Right renal pelvis (tissue), 4 donors: Measurements from ENCODE around the gene MAST4. TPM values are rescaled to one million over a fixed set of nuclear protein-coding genes. Genes with fewer than 3 reads are reported as not detected.

ENCODE experiments used
- DNase-seq, 4 donors: peaks; one replicate each; pipeline ENCODE4 v3.0.0-alpha.2; 2013; ENCODE audit warnings: low read depth in 4 of 4, low spot score in 3 of 4, missing footprints in 1 of 4
- polyA plus RNA-seq, 4 donors: library from polyadenylated mRNA; unstranded; fragments of 120-200 nt; gene quantifications; one replicate each; pipeline ENCODE4 v1.2.1, GENCODE V29; 2013; ENCODE audit not compliant: insufficient read length in 4 of 4

MAST4 gene
- polyA plus RNA-seq, 4 donors = 14.1 to 18.1 (median 15.0) TPM

DNA sequence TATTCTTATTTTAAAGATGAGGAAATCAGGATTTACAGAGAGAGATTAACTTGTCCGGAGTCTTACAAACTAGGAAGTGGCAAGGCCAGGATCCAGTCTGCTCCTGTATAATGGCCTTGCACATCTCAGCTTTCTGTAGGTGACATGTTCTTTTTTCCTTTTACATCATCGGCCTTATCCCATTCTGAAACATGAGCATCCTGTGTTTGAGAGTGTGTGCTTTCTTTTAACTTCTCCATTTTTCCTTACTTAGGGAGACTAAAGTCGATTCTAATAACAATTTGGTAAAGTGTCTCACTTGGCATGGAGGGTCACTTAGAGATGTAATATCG lies 385.8 kb downstream of the MAST4 start:
- no peak for DNase-seq

DNA sequence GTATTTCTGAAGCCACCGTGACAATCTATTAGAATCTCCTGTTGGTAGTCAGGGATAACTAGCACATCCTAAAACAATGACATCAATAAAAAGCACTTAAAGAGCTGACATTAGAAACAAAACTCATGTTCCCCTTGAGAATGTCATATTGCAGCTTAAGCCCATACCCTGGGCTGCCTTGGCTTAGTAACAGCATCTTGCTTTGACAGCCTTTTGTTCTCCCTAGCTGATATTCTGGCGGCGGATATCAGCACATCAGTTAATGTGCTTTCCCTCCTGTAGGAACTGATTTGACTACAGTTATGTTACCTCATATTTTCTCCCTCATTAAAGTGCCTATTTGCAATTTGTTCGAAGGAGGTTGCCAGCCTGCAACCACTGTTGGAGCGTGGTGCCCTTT lies 386.3 kb downstream of the MAST4 start:
- DNase-seq = no peak

DNA sequence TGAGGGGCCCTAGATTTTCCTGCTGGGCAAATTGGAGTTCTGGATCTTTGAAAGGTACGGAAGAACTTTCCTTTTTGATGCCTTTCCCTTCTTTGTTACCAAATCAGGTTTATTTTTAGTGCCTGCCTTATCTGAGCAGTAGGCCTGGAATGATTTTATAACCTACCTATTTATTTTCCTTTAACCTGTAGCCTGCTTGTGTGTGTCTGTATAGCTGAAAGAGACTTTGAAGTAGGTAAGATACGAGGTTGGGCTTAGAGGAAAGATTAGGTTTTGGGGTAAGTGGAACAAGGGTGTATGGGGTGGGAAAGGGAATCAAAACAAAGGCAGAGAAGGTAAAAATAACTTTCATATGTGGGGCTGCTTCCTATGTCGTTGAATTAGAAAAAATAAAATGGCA lies 389.2 kb downstream of the MAST4 start:
- DNase-seq = no peak

DNA sequence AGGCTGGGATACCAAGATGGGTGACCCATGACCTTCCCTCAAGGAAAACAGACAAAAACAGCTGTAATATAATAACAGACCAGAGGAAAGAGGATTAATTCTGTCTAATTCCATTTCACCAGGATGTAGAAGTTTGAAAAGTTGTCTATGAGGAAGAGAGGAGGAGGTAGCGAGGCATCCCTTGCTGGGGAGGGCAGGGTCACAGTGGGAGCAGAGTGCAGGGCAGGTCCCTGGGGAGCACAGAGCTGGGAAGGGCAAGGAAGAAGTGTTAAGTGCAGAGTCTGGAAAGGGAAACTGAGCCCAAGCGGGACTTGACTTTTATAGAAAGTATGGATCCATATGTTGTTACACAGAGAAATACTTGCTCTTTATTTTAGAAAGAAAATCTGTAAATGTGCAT lies 389.8 kb downstream of the MAST4 start:
- DNase-seq = no peak

DNA sequence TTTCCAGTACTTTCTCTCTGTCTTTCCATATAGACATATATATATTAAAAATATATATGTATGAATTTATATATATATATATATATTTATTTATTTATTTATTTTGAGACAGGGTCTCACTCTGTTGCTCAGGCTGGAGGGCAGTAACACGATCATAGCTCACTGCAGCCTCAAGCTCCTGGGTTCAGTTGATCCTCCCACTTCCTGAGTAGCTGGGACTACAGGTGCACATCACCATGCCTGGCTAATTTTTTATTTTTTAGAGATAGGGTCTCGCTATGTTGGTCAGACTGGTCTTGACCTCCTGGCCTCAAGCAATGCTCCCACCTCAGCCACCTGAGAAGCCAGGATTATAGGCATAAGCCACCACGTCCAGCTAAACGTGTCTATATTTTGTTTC lies 390.3 kb downstream of the MAST4 start:
- DNase-seq = no peak

DNA sequence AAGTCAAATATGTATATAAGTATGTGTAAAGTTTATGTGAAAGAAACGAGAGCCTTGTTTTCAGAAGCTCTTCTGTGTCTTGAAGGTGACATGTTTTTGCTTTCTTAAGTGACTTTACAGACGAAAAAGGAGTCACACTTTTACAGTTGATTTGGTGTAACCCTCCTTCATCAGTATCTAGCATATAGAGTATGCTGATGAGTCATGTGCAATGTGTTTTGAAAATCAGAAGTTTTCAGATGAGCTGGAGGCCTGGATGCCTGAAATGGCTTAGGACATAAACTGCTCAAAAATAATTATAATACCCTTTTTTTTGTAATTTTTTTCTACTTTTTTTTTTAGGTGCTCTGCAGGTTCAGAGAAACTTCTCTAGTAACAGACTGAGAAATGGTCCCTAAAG lies 390.9 kb downstream of the MAST4 start:
- no peak for DNase-seq

DNA sequence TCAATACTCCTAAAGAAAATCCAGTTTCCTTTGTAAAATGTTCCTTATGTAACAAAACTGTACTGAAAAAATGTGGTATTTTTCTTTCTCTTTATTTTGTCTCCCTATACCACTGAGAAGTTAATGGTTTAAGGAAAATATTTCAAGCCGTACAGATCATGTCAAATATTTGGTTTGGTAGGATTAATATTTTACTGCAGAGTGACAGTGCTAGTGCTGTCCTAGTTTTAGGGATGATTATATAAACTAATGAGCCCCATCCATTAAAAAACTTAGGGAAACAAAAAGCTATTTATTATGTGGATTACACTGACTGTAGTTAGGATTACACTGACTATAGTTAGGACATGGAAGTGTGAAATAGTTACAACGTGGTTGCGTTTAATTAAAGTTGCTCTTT lies 391.3 kb downstream of the MAST4 start:
- DNase-seq = no peak

DNA sequence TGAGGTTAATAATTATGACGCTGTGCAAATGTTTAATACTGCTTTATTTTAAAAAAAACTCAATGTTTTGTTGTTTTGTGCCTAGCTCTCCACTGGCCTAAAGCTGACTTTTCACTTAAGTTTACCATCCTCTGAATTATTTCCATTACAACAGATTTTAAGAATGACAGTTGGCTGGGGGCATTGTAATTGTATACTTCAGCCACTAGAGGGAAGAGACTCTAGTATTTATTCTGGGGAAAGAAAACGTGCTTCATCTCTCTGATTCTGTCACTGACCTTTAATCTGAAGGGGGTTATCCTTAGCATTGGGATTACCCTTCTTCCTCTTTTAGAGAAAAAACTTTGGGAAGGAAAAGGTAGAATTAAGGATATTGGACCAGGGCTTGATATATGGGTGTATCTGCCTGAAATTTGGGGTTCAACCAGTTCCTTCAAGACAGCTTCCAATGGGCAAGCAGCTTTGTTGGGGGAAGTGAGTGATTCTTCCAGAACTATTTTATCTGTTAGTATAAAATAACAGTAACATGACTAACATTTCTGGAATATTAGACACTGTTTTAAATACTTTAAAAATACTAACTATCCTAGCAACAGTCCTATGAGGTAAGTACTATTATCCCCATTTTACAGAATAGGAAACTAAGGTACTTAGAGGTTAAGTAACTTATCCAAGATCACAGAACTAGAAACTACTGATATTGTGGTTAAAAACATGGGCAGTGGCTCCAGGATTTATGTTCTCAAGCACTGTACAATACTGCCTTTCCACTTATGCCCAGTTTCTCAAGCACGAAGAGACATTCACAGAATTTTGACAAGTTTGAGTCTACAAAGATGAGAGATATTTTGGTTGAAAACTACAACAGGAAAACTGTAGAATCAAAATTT lies 392.0 kb downstream of the MAST4 start:
- DNase-seq = no peak

DNA sequence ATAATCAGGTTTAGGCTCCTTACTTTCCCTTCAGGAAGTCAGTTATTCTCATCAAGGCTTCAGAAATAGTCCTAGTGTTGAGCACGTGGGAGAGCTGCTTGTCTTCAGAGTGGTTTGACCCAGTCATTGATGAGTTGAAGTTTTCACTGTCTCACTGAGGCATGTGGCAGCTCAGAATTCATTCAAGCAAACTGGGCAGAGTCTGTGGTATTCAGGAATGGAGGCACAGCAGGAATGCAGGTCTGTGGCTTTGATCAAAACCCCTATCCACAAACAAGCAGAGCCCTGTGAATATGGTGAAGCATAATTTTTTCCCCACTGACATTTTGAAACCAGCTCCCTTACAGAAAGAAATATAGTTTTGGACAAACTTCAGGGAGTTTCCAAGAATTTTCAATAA lies 393.1 kb downstream of the MAST4 start:
- DNase-seq = no peak

DNA sequence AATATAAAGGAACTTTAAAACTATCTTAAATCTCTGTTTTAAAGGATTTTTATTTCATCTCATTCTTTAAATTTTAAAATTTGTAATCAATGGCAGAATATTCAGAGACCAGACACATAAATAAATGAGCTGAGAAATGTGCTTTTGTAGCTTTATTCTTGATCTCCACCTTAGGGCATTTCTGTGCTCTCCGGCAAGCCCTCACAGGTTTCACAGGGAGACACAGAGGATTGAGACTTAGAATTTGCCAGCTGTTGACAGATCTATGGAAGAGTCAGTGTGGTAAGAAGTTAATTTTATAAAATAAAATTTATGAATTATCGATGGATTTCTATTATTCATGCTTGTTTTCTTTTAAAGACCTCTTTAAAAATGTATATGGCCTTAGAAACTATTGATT lies 393.6 kb downstream of the MAST4 start:
- no peak for DNase-seq

DNA sequence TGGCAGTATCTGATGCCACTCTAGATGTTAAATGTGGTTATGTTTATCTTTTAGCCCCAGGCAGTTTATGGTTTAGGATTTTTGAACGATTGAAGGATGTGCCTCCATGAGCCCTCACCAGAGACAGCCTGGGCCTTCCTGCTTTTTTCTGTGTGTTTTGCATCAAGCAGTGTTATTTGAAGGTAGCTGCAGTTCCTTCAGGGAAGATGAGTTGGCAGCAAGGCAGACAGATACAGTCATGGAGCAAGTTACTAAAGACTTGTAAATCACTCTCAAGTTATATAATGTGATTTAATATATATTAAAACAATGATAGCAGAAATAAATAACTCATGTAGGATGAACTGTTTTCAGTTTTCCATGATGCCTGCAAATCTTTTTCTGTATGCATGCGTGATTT lies 395.6 kb downstream of the MAST4 start:
- DNase-seq = no peak

DNA sequence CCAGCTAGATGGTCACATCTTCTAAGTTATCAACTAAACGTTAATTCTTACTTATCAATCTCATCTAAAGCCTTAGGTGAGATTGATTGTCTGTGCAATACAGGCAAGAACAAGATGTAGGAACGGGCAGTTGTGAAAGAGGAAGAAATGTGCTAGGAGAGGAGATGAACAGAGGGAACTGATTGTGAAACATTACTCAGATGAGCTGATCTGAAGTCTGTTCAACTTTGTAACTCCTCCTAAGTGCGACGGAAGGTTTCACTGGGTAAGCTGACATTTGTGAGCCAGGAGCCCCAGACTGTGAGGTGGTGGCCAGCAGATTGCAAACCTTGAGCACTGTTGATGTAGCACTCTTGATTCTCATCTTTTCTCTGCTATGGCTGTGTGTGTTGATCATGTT lies 396.4 kb downstream of the MAST4 start:
- no peak for DNase-seq

DNA sequence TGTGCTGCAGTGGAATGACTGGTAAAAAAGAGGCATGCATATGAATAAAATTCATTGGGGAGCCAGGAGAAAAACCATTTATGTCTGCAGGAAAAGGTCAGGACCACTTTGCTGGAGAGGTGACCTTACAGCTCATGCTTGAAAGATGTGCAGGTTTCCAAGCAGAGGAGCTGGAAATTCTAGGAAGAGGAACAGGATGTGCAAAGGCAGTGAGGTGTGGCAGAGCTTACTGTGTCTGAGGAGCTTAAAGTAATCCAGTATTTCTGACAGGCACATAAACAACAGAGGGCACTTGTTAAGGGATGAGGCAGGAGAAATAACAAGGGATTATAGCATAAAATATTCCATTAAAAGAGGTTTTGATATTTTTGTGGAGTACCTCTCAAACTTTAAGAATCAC lies 397.3 kb downstream of the MAST4 start:
- DNase-seq = no peak

DNA sequence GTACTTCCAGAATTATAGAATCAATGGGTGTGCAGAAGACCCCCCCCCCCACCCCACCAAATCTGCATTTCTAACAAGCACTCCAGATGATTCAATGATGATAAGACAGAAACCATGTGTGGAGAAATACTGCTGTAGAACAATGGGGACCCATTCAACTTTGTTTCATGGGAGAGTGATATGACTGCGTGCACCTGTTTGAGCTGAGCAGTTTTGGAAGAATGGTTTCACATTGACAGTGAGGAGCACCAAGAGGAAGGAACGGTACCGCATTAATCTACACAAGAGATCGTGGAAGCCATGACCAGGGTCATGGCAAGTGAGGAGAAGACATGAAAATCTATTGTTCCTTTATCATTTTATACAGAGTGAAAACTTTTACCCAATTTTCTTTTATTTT lies 397.7 kb downstream of the MAST4 start:
- DNase-seq = no peak

DNA sequence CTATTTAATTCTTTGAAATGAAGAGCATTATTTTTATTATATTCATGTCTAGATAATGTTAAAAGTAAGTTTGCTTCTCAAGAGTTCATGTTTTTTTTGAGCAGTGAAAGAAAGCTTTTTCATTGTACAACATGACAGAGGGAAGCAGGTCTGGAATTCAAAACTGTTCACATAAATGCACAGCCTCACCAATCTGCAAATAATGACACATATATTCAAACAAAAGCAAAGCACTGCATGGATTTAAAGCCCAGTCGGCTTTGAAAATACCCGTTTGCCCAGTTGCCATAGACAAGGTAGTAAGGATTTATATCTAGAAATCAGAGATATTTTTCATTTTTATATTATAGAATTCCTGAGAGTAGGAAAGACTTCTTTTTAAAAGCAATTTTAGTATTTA lies 398.6 kb downstream of the MAST4 start:
- no peak for DNase-seq

DNA sequence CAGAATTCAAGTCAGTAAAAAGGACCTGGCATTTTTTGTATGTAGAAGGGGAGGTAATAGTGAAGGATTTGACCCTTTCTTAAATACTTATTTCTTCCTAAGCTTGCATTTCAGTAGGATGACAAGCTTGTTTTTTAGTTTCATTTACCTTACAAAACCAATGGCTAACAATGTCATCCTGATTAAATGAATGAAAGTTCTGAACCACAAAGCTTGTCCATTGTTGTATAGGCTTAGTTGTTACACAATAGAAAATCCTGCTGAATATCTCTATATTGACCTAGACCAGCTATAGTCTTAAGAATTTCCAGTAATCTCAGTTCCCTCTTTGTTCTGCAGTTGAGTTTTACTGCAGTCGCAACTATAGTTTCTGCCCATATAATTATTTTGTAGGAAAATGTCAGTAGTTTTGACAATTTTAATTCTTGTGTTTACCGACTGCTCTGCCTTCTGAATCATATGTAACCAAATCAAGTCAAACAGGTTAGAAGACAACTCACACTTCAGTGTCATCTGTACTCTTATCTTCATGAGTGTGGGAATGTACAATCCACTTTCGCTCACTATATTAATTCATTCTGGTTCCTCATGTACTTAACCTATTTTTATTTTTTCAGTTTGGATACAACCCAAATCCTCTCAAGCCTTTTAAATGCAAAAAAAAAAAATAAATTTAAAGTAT lies 404.7 kb downstream of the MAST4 start:
- DNase-seq = no peak

DNA sequence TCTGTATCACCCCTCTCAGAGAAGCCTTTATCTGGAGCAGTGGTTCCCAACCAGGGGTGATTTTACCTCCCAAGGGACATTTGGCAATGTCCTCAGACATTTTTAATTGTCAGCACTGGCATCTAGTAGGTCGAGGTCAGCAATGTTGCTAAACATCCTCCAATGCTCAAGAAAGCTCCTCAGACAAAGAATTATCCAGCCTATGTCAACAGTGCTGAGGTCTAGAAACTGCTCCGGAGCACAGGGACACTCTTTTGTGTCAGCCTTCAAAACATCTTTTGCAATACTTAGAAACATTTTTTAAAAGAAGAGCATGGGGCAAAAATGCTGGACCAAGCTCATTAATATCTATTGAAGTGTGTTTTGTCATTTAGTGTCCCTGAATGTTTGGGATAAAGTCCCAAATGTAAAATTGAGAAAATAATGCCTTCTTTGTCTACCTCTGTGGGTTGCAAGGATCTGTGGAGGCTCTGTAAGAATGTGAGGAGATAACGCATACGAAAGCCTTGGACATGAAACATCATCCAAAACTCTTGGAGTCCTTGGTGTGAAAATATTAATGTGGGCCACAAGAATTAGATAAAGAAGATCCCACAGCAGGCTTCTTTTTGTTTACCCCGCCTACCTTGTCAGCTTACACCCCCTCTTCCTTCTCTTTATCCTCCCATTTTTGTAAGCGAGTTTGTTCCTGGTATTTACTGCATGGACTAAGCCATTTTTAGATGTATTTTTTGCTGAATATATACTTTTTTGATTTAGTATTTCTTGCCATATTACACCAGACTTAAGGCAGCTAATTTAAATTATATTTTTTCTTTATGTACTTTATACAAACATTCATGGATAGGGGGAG lies 406.9 kb downstream of the MAST4 start:
- no peak for DNase-seq

DNA sequence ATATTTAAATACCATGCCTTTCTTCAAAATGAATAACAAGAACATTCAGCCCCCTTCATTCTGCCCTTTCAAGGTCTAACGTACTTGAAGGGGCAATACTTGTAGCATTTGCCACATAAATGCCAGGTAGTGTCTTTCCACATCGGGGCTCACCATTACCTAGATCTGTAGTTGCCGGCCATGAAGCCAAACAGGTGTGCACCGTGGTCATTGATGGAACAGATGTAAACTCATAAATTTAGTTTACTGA lies 407.4 kb downstream of the MAST4 start:
- DNase-seq = no peak

DNA sequence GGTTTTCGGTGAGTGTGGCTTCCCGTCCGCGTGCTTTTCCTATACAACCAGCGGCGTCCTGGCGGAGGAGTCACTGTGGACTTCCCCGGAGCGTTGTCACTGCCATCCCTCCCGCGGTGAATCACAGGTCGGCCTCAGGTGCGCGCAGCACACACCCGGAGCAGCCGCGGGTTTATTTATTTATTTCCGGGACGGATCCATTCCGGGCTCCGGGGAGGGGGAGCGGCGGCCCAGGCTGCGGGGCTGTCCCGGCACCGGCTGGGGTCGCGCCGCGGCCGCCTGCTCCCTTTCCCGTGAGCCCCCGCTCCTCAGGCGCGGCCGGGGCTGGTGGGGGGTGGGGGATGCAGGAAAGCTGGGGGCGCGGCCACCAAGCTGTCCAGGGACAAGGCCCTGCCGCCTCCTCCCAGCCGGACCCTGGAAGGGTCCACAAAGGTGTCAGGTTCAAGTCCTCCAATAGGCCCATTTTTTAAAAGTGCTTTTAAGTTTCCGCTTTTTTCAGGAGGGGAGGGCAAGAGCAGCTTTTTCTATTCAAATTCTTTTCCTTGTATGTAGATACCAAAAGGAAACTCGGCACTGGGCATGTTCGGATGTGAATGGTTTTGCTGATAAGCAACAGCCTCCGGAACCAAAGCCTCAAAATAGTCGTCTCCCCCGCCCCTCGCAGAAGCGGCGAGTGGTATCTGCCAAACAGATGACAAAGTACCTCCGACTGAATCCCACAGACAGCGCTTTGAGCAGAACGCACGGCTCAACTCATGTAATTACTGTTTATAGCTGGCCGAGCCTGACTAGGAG lies 407.9 kb downstream of the MAST4 start:
- peak; percentile 64 to 77 (median 71) for DNase-seq

DNA sequence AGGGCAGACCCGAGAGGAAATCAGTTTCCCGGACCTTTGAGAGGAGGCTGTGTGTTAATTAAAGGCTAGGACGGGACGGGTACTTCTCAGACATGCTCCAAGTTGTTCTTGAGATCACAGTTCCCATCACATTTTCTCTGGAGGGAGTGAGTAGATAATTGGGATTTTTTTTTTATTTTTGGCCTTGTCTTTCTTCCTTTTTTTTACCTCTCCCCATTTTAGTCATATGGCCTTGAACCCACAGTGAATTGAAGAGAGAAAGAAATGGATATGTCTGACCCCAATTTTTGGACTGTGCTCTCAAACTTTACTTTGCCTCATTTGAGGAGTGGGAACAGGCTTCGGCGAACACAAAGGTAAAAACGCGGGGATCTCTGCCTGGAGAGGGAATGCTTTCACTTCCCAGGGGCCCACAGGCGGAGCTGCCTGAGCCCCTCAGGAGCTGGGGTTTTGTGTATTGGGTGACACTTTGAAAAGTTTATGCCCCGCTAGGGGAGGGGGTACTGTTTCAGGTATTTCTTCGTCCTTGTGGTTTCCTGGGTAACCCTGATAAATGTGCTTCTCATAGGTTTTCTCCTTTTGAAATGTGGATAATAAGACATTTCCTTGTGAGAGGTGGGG lies 408.6 kb downstream of the MAST4 start:
- DNase-seq = no peak
